ENCODE data around the gene NUDCD3.
"Not testable (repeated sequence)": the region's sequence is repeated elsewhere in the genome, so short reads cannot be mapped to it uniquely, and the experiment has no call there.

The NUDCD3 gene

GRCh38 chr7:44447874-44448425 is 42.5 kb downstream of the NUDCD3 start:
- DNase-seq (ENCODE audit: low read depth, low spot score): no peak

GRCh38 chr7:44445986-44446671 is 44.3 kb downstream of the NUDCD3 start:
- no peak for DNase-seq (ENCODE audit: low read depth, low spot score)

- no peak for DNase-seq (ENCODE audit: low read depth, low spot score)
These were observed 49.4 kb downstream of the NUDCD3 start for GRCh38 chr7:44441079-44441478.

GRCh38 chr7:44440577-44441078 is 49.8 kb downstream of the NUDCD3 start:
- no peak for DNase-seq (ENCODE audit: low read depth, low spot score)

GRCh38 chr7:44439926-44440325 is 50.5 kb downstream of the NUDCD3 start:
- no peak for DNase-seq (ENCODE audit: low read depth, low spot score)

GRCh38 chr7:44438816-44439215 is 51.6 kb downstream of the NUDCD3 start:
- DNase-seq (ENCODE audit: low read depth, low spot score): no peak

GRCh38 chr7:44434201-44434600 is 56.3 kb downstream of the NUDCD3 start:
- DNase-seq (ENCODE audit: low read depth, low spot score): no peak

GRCh38 chr7:44433255-44434022 is 57.0 kb downstream of the NUDCD3 start:
- DNase-seq (ENCODE audit: low read depth, low spot score): no peak

- DNase-seq (ENCODE audit: low read depth, low spot score): no peak
These were observed 58.0 kb downstream of the NUDCD3 start for GRCh38 chr7:44432381-44432977.

GRCh38 chr7:44431091-44431608 is 59.3 kb downstream of the NUDCD3 start:
- peak; percentile 30 for DNase-seq (ENCODE audit: low read depth, low spot score)

GRCh38 chr7:44430054-44430453 is 60.4 kb downstream of the NUDCD3 start:
- DNase-seq (ENCODE audit: low read depth, low spot score): no peak

GRCh38 chr7:44424762-44425161 is 65.7 kb downstream of the NUDCD3 start:
- not testable (repeated sequence) for DNase-seq (ENCODE audit: low read depth, low spot score)

- no peak for DNase-seq (ENCODE audit: low read depth, low spot score)
These were observed 73.5 kb downstream of the NUDCD3 start for GRCh38 chr7:44416941-44417340.

- DNase-seq (ENCODE audit: low read depth, low spot score): no peak
These were observed 74.9 kb downstream of the NUDCD3 start for GRCh38 chr7:44415510-44415909.

GRCh38 chr7:44415047-44415446 is 75.4 kb downstream of the NUDCD3 start:
- DNase-seq (ENCODE audit: low read depth, low spot score): no peak

GRCh38 chr7:44411306-44411705 is 79.2 kb downstream of the NUDCD3 start:
- no peak for DNase-seq (ENCODE audit: low read depth, low spot score)

GRCh38 chr7:44408596-44408995 is 81.9 kb downstream of the NUDCD3 start:
- peak; percentile 50 for DNase-seq (ENCODE audit: low read depth, low spot score)

GRCh38 chr7:44403775-44404174 is 86.7 kb downstream of the NUDCD3 start:
- no peak for DNase-seq (ENCODE audit: low read depth, low spot score)

GRCh38 chr7:44403176-44403759 is 87.2 kb downstream of the NUDCD3 start:
- no peak for DNase-seq (ENCODE audit: low read depth, low spot score)

GRCh38 chr7:44402401-44403060 is 87.9 kb downstream of the NUDCD3 start:
- DNase-seq (ENCODE audit: low read depth, low spot score): no peak

GRCh38 chr7:44401692-44402091 is 88.8 kb downstream of the NUDCD3 start:
- DNase-seq (ENCODE audit: low read depth, low spot score): no peak

Measured in iPS DF 19.7 (cell line).